Peyer's patch (tissue), 4 donors: ENCODE data around the gene ZNF598.

Experiments used
- POLR2A ChIP-seq, 2 donors: fragments of 450-650 bp; IDR thresholded peaks; one replicate each; pipeline ENCODE4 v1.5.1; 2017; ENCODE audit warnings: antibody characterized with exemption in 2 of 2, mild to moderate bottlenecking in 2 of 2, moderate library complexity in 2 of 2
- TF ChIP-seq, protein P1 (sequence below), 6 experiments: fragments of 450-650 bp in 4 of 6; fragments of 200-600 bp in 2 of 6; sonication (generic) in 1 of 6; IDR thresholded peaks; one replicate each; pipeline ENCODE4 v1.5.1; 2017 to 2019; ENCODE audit warnings: antibody characterized with exemption in 6 of 6, mild to moderate bottlenecking in 3 of 6, moderate library complexity in 1 of 6

DNA sequence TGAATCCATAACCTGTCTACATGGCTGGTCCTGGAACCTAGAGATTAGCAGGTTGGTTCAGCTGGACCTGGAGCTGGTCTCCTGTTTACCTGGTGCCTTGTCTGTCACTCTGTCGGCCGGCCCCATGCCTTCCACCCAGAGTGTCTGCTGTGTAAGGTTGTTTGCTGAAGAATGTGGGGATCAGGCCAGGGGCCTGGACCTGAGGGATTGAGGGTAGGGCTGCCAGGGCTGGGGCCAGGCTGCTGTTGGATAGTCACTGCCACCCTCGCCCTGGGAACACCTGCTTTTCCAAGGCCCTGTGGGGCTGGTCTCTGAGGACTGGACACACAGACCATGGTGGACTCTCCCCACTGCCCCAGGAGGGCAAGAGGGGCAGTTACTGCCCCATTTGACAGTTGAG, 18.5 kb upstream of the ZNF598 start:
- TF ChIP-seq, protein P1, sequence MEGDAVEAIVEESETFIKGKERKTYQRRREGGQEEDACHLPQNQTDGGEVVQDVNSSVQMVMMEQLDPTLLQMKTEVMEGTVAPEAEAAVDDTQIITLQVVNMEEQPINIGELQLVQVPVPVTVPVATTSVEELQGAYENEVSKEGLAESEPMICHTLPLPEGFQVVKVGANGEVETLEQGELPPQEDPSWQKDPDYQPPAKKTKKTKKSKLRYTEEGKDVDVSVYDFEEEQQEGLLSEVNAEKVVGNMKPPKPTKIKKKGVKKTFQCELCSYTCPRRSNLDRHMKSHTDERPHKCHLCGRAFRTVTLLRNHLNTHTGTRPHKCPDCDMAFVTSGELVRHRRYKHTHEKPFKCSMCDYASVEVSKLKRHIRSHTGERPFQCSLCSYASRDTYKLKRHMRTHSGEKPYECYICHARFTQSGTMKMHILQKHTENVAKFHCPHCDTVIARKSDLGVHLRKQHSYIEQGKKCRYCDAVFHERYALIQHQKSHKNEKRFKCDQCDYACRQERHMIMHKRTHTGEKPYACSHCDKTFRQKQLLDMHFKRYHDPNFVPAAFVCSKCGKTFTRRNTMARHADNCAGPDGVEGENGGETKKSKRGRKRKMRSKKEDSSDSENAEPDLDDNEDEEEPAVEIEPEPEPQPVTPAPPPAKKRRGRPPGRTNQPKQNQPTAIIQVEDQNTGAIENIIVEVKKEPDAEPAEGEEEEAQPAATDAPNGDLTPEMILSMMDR (IDR thresholded peaks at IDR 0.05), result no peak
- TF ChIP-seq POLR2A (IDR thresholded peaks at IDR 0.05), result no peak
